HEK293T (cell line): ENCODE data around the gene CYP27C1.

Experiments
- NFRKB ChIP-seq: fragments of 450-650 bp; IDR thresholded peaks from 2 replicates; pipeline ENCODE4 v1.6.1; 2016; ENCODE audit warnings: mild to moderate bottlenecking, moderate library complexity
- SP1 ChIP-seq: fragments of 450-650 bp; IDR thresholded peaks from 2 replicates; pipeline ENCODE4 v1.6.1; 2017
- SUZ12 ChIP-seq: fragments of 450-650 bp; IDR thresholded peaks from 2 replicates; pipeline ENCODE4 v1.6.1; 2016; ENCODE audit warnings: mild to moderate bottlenecking
- ZNF384 ChIP-seq: fragments of 450-650 bp; IDR thresholded peaks from 2 replicates; pipeline ENCODE4 v1.6.1; 2016
- TF ChIP-seq, protein P1 (sequence below): fragments of 450-650 bp; IDR thresholded peaks from 2 replicates; pipeline ENCODE4 v1.6.1; 2016

GRCh38 chr2:127181851-127182250 is 38.2 kb downstream of the CYP27C1 start:
- TF ChIP-seq, protein P1, sequence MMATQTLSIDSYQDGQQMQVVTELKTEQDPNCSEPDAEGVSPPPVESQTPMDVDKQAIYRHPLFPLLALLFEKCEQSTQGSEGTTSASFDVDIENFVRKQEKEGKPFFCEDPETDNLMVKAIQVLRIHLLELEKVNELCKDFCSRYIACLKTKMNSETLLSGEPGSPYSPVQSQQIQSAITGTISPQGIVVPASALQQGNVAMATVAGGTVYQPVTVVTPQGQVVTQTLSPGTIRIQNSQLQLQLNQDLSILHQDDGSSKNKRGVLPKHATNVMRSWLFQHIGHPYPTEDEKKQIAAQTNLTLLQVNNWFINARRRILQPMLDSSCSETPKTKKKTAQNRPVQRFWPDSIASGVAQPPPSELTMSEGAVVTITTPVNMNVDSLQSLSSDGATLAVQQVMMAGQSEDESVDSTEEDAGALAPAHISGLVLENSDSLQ: no peak
- TF ChIP-seq NFRKB: no peak
- no peak for TF ChIP-seq SUZ12
- no peak for TF ChIP-seq SP1
- TF ChIP-seq ZNF384: no peak
